T-helper 22 cell (primary cell): Measurements from ENCODE around the gene FKBP3.
"Not testable (repeated sequence)": the region's sequence is repeated elsewhere in the genome, so short reads cannot be mapped to it uniquely, and the experiment has no call there.

ENCODE experiments used
- DNase-seq: peaks from one replicate; pipeline ENCODE4 v3.0.0-alpha.2; 2020; ENCODE audit warnings: low read depth

The FKBP3 gene

GRCh38 chr14:45134051-45134958 lies at the start of gene FKBP3:
Gene FKBP3, minus strand, starts transcription at chr14:45134481. Its CDS starts 25 bp downstream, at chr14:45134456.
- peak; percentile 96 for DNase-seq

GRCh38 chr14:45181806-45182205 lies 47.5 kb upstream of the FKBP3 start:
- no peak for DNase-seq

- no peak for DNase-seq
These were observed 47.0 kb upstream of the FKBP3 start for GRCh38 chr14:45181329-45181728.

- no peak for DNase-seq
These were observed 42.8 kb upstream of the FKBP3 start for GRCh38 chr14:45177076-45177475.

- no peak for DNase-seq
These were observed 35.6 kb upstream of the FKBP3 start for GRCh38 chr14:45169906-45170305.

- DNase-seq = no peak
These were observed 21.8 kb upstream of the FKBP3 start for GRCh38 chr14:45156067-45156466.

GRCh38 chr14:45150386-45150890 lies 16.2 kb upstream of the FKBP3 start:
- no peak for DNase-seq

- no peak for DNase-seq
These were observed 15.3 kb upstream of the FKBP3 start for GRCh38 chr14:45149602-45150001.

- no peak for DNase-seq
These were observed 10.9 kb upstream of the FKBP3 start for GRCh38 chr14:45145214-45145613.

- DNase-seq = no peak
These were observed 10.4 kb upstream of the FKBP3 start for GRCh38 chr14:45144658-45145057.

- DNase-seq = not testable (repeated sequence)
These were observed 7.8 kb upstream of the FKBP3 start for GRCh38 chr14:45142083-45142482.

GRCh38 chr14:45140661-45141187 lies 6.4 kb upstream of the FKBP3 start:
- no peak for DNase-seq

GRCh38 chr14:45136399-45136798 lies 2.1 kb upstream of the FKBP3 start:
- no peak for DNase-seq

GRCh38 chr14:45135659-45136395 lies 1.5 kb upstream of the FKBP3 start, which contains the start of gene FANCM:
Gene FANCM, plus strand, starts transcription at chr14:45135930. Its CDS starts 102 bp downstream, at chr14:45136032.
- peak; percentile 82 for DNase-seq

- no peak for DNase-seq
These were observed 875 bp upstream of the FKBP3 start for GRCh38 chr14:45135156-45135555.

- DNase-seq = no peak
These were observed 614 bp downstream of the FKBP3 start for GRCh38 chr14:45133683-45134050.

GRCh38 chr14:45128963-45129629 lies 5.2 kb downstream of the FKBP3 start:
- DNase-seq = no peak

- DNase-seq = no peak
These were observed 8.5 kb downstream of the FKBP3 start for GRCh38 chr14:45125754-45126153.

GRCh38 chr14:45123271-45123670 lies 11.0 kb downstream of the FKBP3 start:
- no peak for DNase-seq

- no peak for DNase-seq
These were observed 14.2 kb downstream of the FKBP3 start for GRCh38 chr14:45120096-45120495.

GRCh38 chr14:45118594-45118993 lies 15.7 kb downstream of the FKBP3 start:
- no peak for DNase-seq

GRCh38 chr14:45114327-45114726 lies 20.0 kb downstream of the FKBP3 start:
- no peak for DNase-seq
